Central memory CD8-positive, alpha-beta T cell (primary cell): ENCODE results near the gene HYAL3.

Experiments
- ATAC-seq: fragments of 150-1000 bp; cut with Tn5 transposase; replicated peaks from 2 replicates; pipeline ENCODE4 v1.10.0; 2022; ENCODE audit warnings: mild to moderate bottlenecking, moderate FRiP score, moderate number of reproducible peaks; ENCODE audit not compliant: poor library complexity, severe bottlenecking; ENCODE audit errors: extremely low read depth
- DNase-seq, 2 donors: peaks; one replicate each; pipeline ENCODE4 v3.0.0; 2021; ENCODE audit warnings: low spot score in 2 of 2
- H3K27ac Mint-ChIP-seq: one replicate; pipeline ENCODE4 v1.8.0; 2022; ENCODE audit warnings: low read depth, mild to moderate bottlenecking, moderate library complexity, mixed read lengths
- H3K27me3 Mint-ChIP-seq: one replicate; pipeline ENCODE4 v1.8.0; 2022; ENCODE audit warnings: mixed read lengths
- H3K36me3 Mint-ChIP-seq: one replicate; pipeline ENCODE4 v1.8.0; 2022; ENCODE audit warnings: mild to moderate bottlenecking, moderate library complexity, mixed read lengths; ENCODE audit not compliant: insufficient read depth
- H3K4me1 Mint-ChIP-seq: one replicate; pipeline ENCODE4 v1.8.0; 2022; ENCODE audit warnings: mixed read lengths
- H3K4me3 Mint-ChIP-seq: one replicate; pipeline ENCODE4 v1.8.0; 2022; ENCODE audit warnings: mild to moderate bottlenecking, moderate library complexity, mixed read lengths
- H3K9me3 Mint-ChIP-seq: one replicate; pipeline ENCODE4 v1.8.0; 2022; ENCODE audit warnings: mixed read lengths

HYAL3 gene

DNA sequence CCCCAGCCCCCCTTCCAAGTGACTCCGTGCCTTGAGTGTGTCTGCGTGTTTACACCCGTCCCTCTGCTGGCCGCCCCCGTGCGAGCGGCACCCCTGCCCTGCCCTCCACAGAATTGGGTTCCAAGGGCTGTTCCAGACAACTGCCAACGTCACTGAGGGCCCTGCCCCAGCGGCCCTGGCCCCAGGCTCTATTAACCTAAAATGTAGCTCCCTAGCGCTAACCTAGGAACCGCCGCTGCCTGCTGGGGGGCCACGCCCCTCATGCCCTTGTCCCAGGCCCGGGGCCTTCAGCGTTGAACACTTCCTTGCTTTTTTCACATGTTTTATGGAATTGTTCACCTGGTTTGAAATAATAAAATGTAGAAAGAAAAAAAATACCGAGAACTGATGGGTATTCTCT, 40.2 kb downstream of the HYAL3 start:
- Mint-ChIP-seq H3K4me3 (peak overlapping the region; percentile 20), H3K27ac (peak overlapping the region; percentile 63), H3K27me3 (no peaks in the 10 kb centered on the region), H3K9me3 (no peaks in the 10 kb centered on the region), H3K36me3 (peaks cover 43% of the 10 kb centered on the region), H3K4me1 (peaks cover 6% of the 10 kb centered on the region)
- ATAC-seq = no peak
- no peak for DNase-seq

GRCh38 chr3:50258029-50258680, 41.0 kb downstream of the HYAL3 start:
- H3K27me3 Mint-ChIP-seq = no peaks in the 10 kb centered on the region
- H3K9me3 Mint-ChIP-seq = no peaks in the 10 kb centered on the region
- ATAC-seq = no peak
- H3K36me3 Mint-ChIP-seq = peaks cover 46% of the 10 kb centered on the region
- DNase-seq = no peak
- peaks cover 13% of the 10 kb centered on the region for H3K4me1 Mint-ChIP-seq
- H3K4me3 Mint-ChIP-seq = no peak overlapping the region
- H3K27ac Mint-ChIP-seq = peak overlapping the region; percentile 32

DNA sequence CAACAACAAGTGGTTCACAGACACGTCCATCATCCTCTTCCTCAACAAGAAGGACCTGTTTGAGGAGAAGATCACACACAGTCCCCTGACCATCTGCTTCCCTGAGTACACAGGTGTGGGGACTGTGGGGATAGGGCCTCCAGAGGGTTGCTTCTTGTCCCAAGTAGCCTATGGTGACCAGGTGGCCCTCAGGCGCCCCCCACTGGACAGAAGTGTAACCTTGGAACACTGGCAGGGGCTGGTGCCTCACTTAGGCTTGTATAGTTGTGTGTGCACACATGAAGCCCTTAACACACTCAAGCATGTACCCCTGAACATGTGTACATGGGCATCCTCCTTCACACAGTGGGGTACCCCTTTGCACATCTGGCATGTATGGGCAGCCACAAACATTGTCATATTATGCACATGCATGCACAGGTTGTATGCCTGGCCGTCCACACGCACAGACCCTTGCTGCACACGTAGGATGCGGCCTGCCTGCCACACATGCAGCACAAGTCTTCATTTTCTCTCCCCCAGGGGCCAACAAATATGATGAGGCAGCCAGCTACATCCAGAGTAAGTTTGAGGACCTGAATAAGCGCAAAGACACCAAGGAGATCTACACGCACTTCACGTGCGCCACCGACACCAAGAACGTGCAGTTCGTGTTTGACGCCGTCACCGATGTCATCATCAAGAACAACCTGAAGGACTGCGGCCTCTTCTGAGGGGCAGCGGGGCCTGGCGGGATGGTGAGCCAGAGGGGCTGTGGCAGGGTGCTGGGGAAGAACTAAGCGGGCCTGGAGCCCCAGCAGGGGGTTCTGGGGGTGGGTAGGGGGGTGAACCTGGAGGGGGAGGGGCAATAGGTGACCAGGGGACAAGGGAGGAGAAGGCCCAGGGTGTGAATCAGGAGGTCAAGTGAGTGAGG, 42.0 kb downstream of the HYAL3 start:
- DNase-seq = no peak
- no peak for ATAC-seq
- no peaks in the 10 kb centered on the region for H3K9me3 Mint-ChIP-seq
- H3K4me3 Mint-ChIP-seq = no peak overlapping the region
- no peak overlapping the region for H3K27ac Mint-ChIP-seq
- H3K27me3 Mint-ChIP-seq = no peaks in the 10 kb centered on the region
- H3K4me1 Mint-ChIP-seq = peaks cover 13% of the 10 kb centered on the region
- peaks cover 54% of the 10 kb centered on the region for H3K36me3 Mint-ChIP-seq

DNA sequence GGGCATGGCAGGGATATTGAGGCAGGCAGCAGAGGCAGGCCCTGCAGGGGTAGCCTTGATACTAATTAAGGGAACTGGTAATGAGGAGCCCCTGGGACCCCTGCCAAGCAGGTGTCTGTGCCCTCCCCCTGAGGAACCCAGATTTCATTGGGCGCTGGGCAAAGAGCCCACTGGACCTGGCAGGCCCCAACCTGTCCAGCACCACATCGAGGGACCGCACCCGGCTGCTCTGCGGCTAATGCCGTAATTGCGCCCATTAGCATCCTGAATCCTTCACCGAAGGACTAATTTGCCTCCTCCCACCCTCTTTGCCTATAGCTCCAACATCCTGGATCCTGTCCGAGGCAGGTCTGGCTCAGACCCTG, 44.0 kb downstream of the HYAL3 start:
- ATAC-seq (no peak), DNase-seq (no peak)
- no peak overlapping the region for H3K27ac Mint-ChIP-seq
- H3K4me3 Mint-ChIP-seq = no peak overlapping the region
- peaks cover 23% of the 10 kb centered on the region for H3K4me1 Mint-ChIP-seq
- peaks cover 66% of the 10 kb centered on the region for H3K36me3 Mint-ChIP-seq
- no peaks in the 10 kb centered on the region for H3K27me3 Mint-ChIP-seq
- H3K9me3 Mint-ChIP-seq = no peaks in the 10 kb centered on the region

DNA sequence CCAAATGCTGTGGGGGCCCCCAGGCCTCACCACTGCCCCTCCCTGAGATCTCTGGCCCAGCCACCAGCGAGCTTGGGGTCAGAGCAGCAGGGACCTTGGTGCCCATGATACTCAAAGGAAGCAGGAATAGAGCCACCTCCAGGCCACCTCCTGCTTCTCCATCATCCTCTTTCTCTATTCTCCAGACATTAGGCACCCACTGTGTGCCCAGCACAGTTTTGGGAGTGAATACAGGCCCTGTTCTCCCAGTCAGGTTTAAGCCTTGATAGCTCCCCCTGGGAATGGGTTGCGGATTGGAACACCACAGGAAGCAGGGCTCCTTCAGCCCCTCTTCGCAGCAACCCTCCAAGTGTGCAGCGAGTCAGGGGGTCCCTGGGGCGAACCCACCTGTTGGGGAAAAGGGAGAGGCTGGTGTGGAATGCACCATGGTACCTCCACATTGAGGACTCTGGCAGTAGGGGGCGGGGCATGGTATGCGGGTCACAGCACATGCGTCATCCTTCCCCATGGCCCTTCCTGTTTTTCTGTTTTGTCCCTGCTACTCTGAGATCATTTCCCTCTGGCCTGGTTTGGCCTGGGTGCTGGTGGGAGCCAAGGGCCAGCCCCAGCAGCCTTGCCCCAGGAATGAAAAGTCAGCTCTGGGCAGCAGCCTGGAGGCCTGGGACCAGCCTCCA, 44.5 kb downstream of the HYAL3 start:
- Mint-ChIP-seq H3K27me3 (no peaks in the 10 kb centered on the region), H3K4me3 (no peak overlapping the region), H3K4me1 (peaks cover 23% of the 10 kb centered on the region), H3K9me3 (no peaks in the 10 kb centered on the region), H3K36me3 (peaks cover 64% of the 10 kb centered on the region), H3K27ac (peak overlapping the region; percentile 78)
- ATAC-seq (no peak), DNase-seq (no peak)

DNA sequence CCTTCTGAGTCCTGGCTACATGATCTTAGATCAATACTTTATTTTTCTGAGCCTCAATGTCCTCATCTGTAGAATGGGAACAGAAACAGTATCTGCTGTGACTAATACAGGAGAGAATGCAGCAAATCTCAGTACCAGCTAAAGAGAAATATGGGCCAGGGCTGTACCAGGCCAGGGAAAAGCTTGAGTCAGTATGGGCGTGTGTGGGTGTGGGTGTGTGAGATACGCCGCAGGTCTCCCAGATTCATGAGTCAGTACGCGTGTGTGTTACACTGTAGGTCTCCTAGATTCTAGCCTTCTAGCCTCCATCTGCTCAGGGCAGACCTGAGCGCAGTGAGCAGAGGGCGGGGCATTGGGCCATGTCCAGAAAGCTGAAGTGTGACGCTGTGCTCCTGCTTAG, 48.0 kb downstream of the HYAL3 start:
- H3K27me3 Mint-ChIP-seq = no peaks in the 10 kb centered on the region
- no peaks in the 10 kb centered on the region for H3K9me3 Mint-ChIP-seq
- H3K4me3 Mint-ChIP-seq = peak overlapping the region; percentile 21
- peaks cover 49% of the 10 kb centered on the region for H3K36me3 Mint-ChIP-seq
- no peak overlapping the region for H3K27ac Mint-ChIP-seq
- peaks cover 41% of the 10 kb centered on the region for H3K4me1 Mint-ChIP-seq
- no peak for DNase-seq
- ATAC-seq = no peak

- ATAC-seq (no peak), DNase-seq (no peak)
- H3K36me3 Mint-ChIP-seq = peaks cover 51% of the 10 kb centered on the region
- H3K4me1 Mint-ChIP-seq = peaks cover 48% of the 10 kb centered on the region
- H3K27me3 Mint-ChIP-seq = no peaks in the 10 kb centered on the region
- H3K4me3 Mint-ChIP-seq = no peak overlapping the region
- H3K9me3 Mint-ChIP-seq = no peaks in the 10 kb centered on the region
- H3K27ac Mint-ChIP-seq = no peak overlapping the region
Observed at GRCh38 chr3:50250514-50250913, 48.7 kb downstream of the HYAL3 start.

DNA sequence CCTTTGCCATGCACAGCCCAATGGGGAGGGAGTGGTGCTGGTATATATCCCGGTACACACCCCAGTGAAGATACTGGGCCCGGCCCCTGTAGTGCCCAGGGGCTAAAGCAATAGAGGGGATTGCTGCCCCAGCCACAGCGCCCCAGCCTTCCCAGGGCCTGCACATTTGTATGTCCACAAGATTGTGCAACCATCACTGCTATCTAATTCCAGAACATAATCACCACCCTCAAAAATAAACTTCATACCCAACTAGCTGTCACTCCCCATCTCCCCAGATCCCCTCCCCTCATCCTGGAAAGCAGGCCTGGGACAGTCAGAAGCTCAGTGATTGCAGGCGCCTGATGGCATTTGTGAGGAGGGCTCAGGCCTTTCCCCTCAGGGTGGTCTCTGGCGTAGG, 49.7 kb downstream of the HYAL3 start:
- Mint-ChIP-seq H3K27me3 (no peaks in the 10 kb centered on the region), H3K27ac (peak overlapping the region; percentile 78), H3K4me3 (no peak overlapping the region), H3K4me1 (peaks cover 57% of the 10 kb centered on the region), H3K9me3 (no peaks in the 10 kb centered on the region), H3K36me3 (peaks cover 52% of the 10 kb centered on the region)
- ATAC-seq (no peak), DNase-seq (no peak)

GRCh38 chr3:50248387-50248786, 50.8 kb downstream of the HYAL3 start:
- Mint-ChIP-seq H3K27me3 (no peaks in the 10 kb centered on the region), H3K36me3 (peaks cover 56% of the 10 kb centered on the region), H3K4me3 (peak overlapping the region; percentile 56), H3K27ac (peak overlapping the region; percentile 78), H3K9me3 (no peaks in the 10 kb centered on the region), H3K4me1 (peaks cover 56% of the 10 kb centered on the region)
- ATAC-seq = no peak
- no peak for DNase-seq

DNA sequence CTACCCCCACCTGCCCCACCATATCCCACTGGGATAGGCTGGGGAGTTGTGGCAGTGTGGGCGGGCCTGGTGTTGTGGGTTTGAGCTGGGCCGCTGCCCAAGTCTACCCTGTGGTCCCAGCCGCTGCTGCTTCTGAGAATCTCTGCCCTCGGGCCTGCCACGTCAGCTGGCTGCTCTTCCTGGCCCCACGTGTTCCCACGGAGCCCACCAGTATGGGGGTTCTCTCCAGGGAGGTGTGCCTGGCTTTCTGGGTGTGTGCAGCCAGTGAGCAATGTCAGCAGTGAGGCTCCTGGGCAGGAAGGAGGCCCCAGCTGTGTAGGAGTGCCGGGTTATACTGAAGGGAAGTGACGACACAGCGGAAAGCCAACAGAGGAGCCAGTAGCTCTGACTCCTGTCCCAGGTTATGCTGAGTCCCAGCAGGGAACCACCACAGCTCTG, 52.7 kb downstream of the HYAL3 start:
- Mint-ChIP-seq H3K9me3 (no peaks in the 10 kb centered on the region), H3K36me3 (peaks cover 44% of the 10 kb centered on the region), H3K4me3 (peak overlapping the region; percentile 79), H3K27ac (peak overlapping the region; percentile 91), H3K27me3 (no peaks in the 10 kb centered on the region), H3K4me1 (peaks cover 70% of the 10 kb centered on the region)
- DNase-seq (peak; percentile 51 to 69), ATAC-seq (peak; percentile 87)

DNA sequence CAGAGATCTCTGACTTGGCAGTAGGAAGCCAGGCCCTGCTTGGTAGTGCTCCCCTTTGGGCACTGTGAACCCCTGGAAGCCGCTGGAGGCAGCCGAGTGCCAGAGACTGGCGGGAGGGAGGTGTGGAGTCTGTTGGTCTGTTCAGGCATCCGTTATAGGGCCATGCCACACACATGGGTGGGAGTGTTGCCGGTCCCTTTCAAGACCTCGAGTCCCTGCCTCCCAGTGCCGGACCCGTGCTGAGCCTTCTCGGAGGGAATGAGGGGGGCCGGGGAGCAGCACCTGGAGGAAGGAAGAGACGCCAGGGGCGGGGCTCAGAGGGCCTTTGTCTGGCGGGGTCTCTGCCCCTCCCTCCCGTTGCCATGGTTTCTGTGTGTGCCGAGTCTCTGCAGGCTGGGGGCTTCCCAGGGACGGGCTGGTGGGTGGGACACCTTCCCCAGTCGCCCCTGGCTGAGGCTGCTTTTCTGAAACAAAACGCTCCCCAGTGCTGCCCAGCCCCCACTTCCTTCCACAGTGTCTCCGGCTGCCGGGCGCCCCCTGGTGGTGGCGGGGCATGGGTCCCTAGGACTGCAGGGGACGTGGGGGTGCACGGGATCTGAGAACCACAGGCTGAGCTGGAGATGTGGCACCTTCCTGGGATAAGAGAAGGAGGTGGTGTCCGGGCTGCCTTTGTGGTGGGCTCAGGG, 53.2 kb downstream of the HYAL3 start:
- Mint-ChIP-seq H3K4me1 (peaks cover 71% of the 10 kb centered on the region), H3K9me3 (no peaks in the 10 kb centered on the region), H3K27ac (peak overlapping the region; percentile 91), H3K36me3 (peaks cover 41% of the 10 kb centered on the region), H3K27me3 (no peaks in the 10 kb centered on the region), H3K4me3 (peak overlapping the region; percentile 79)
- ATAC-seq (peak; percentile 91), DNase-seq (peak; percentile 90 to 98)

DNA sequence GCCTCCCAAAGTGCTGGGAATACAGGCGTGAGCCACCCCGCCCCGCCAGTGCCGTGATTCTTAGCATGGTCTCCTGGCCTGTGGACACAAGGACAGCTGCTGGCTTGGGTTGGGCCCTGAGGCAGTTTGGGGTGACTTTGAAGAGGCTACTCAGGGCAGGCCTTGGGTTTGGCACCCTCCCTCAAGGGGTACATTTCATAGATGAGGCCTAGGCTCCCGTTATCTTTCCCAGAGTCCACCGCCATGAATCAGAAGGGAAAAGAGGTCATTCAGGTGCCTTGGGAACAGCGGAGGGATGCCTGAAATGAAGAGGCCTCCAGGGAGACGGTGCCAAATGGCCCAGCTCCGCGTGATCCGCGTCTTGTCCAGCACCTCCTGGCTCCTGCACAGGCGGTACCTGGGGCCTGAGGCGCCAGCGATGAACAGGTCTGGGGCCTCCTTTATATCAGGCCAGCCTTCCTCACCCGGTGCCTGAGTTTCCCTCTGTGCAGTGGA, 53.9 kb downstream of the HYAL3 start:
- no peaks in the 10 kb centered on the region for H3K27me3 Mint-ChIP-seq
- ATAC-seq (no peak), DNase-seq (no peak)
- H3K4me3 Mint-ChIP-seq = peak overlapping the region; percentile 79
- peak overlapping the region; percentile 91 for H3K27ac Mint-ChIP-seq
- no peaks in the 10 kb centered on the region for H3K9me3 Mint-ChIP-seq
- H3K4me1 Mint-ChIP-seq = peaks cover 66% of the 10 kb centered on the region
- H3K36me3 Mint-ChIP-seq = peaks cover 35% of the 10 kb centered on the region
